Head of caudate nucleus (tissue), 42 donors: Measurements from ENCODE around the gene MYH13.

Source experiments
- DNase-seq, 42 donors: peaks; one replicate each; pipeline versions ENCODE4 v3.0.0 to v3.0.0-alpha.2; 2020 to 2021; ENCODE audit warnings: mixed read lengths in 7 of 42
- intact Hi-C: fragments of 100-400 bp; cut with DNase I; formaldehyde crosslinking; loops from one replicate; pipeline ENCODE4 v1.15.0; 2022

MYH13 gene

DNA sequence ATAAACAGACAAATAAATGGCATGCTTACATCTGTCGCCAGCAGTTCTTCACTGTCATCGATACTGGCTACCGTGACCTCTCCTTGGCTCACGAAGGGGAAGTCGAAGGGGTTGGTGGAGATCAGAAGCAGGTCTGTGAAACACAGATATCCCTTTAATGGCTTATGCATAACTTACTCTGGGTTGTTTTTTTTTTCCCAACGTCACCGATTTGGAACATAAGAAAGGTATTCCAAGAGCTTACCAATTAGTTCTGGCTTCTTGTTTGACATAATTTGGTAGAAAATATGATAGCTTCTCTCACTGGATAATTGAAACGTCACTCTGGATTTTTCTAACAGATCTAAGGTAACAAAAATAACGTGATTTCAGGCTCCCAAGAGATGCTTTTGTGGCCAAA is 18.2 kb downstream of the MYH13 start:
- DNase-seq: no peak
- intact Hi-C loops: no loop called here

DNA sequence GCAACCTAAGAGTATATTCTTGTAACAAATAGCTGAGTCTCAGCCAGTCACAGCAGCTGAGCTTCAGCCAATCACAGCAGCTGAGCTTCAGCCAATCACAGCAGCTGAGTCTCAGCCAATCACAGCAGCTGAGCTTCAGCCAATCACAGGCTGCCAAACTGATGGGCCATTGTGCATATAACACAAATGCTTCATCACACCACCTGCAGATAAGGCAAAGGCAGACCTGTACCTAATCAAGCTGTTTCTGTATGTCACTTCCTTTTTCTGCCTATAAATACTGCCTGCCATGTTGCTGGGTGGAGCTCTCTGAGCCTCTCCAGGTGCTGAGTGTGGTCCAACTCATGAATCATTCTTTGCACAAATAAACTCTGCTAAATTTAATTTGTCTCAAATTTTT is 19.9 kb downstream of the MYH13 start:
- DNase-seq: no peak

DNA sequence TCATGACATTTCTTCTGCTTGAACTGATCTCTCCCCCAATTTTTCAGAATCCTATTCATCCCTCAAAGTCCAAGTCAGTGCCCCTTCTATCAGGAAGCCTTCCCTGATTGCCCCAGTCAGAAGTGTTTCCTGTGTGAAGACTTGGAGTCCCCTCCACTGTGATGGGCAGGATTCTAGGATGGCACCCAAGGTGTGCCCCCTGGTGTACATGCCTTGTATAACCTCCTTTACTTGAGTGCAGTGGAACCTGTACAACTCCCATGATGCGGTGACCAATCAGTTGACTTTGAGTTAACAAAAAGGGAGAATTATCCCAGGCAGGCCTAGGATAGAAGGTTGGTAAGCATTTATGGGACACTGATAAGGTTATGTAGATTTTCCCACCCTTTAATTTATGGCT is 23.4 kb downstream of the MYH13 start:
- intact Hi-C loops: no loop called here
- no peak for DNase-seq

More for the DNA sequence above, 19.9 kb downstream of the MYH13 start:
- intact Hi-C loops: no loop called here

- DNase-seq: no peak
- intact Hi-C loops: no loop called here
These were observed 28.0 kb downstream of the MYH13 start for GRCh38 chr17:10344816-10345215.

GRCh38 chr17:10339051-10339450 is 33.8 kb downstream of the MYH13 start:
- intact Hi-C loops: no loop called here
- DNase-seq: no peak

GRCh38 chr17:10337976-10338375 is 34.8 kb downstream of the MYH13 start:
- DNase-seq: no peak
- intact Hi-C loops: no loop called here

GRCh38 chr17:10337136-10337535 is 35.7 kb downstream of the MYH13 start:
- intact Hi-C loops: no loop called here
- DNase-seq: no peak

DNA sequence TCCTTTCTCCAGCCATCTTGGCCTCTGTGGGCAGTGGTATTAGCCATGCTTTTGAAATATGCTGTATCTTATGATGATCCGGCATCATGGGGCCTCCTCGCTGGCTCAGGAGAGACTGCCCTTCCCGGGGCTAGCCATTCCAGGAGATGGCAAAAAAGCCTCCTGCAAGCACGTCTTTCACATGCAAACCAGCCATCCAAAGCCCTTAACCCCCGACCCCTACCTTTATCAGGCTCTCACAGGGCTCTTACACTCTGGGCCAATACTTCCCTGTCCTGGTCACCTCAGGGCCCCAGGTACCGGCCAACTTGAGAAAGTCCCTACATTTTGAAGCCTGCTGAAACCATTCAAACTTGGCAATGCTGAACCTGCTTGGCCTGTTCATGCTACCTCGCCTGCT is 36.4 kb downstream of the MYH13 start:
- no peak for DNase-seq
- intact Hi-C loops: no loop called here

DNA sequence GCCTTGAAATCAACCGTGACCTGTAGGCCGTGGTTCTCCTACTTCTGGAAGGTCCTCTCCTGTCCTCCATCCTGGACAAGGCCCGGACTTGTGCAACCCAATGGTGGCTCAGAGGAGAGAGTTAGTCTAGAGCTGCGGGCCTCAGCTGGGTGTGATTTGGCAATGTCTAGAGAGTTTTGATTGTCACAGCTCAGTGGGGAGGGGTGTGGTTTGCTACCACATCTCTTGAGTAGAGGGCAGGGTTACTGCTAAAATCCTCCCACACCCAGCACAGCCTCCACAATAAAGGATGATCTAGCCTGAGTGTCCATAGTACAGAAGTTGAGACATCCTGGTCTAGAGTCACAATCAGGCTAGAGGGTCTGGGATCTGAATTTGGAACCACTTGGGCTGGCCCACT is 40.3 kb downstream of the MYH13 start:
- no peak for DNase-seq
- intact Hi-C loops: no loop called here

- DNase-seq: peak in 13 of 42 donors; percentile 6 to 62 (median 22)
- intact Hi-C loops: loop anchor here (5.0 kb wide), 1 partner anchor 288 kb away; no protein-coding TSS in a partner anchor
These were observed 43.6 kb downstream of the MYH13 start for GRCh38 chr17:10328971-10329923.

GRCh38 chr17:10328206-10328605 is 44.6 kb downstream of the MYH13 start:
- DNase-seq: no peak
- intact Hi-C loops: loop anchor here (5.0 kb wide), 1 partner anchor 289 kb away; no protein-coding TSS in a partner anchor

- peak; percentile 48 to 92 (median 81) for DNase-seq
- intact Hi-C loops: loop anchor here (5.0 kb wide), 1 partner anchor 290 kb away; no protein-coding TSS in a partner anchor
These were observed 45.2 kb downstream of the MYH13 start for GRCh38 chr17:10327640-10328039.

GRCh38 chr17:10325031-10325695 is 47.6 kb downstream of the MYH13 start:
- intact Hi-C loops: loop anchor here (5.0 kb wide), 1 partner anchor 292 kb away; no protein-coding TSS in a partner anchor
- no peak for DNase-seq

DNA sequence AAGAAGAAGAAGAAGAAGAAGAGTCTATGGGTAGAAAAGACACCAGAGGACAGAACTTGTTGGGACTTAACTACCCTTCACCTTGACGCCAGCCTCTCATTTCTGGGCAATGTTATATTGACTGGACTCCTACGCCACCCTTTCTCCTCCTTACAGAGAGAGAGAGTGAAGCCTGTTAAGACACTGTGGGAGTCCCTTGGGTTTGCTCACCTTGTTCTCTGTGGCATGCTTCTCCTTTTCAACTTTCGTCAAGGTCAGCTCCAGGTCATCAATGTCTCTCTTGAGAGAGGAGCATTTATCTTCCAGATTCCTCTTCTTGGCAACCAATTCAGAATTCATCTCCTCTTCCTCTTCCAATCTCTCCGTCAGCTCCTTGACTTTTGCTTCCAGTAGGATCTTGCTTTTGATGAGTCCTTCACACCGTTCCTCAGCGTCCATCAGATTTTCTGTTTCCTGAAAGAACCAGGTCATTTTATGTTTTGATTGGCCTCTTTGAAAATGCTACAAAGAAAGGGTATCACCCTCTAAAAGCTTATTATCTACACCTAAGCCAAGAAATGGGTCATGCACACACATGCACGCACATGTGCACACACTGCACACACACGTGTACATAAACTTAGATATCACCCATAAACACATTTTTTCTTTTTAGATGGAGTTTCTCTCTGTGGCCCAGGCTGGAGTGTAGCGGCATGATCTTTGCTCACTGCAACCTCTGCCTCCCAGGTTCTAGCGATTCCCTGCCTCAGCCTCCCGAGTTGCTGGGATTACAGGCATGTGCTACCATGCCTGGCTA is 48.8 kb downstream of the MYH13 start:
- intact Hi-C loops: no loop called here
- no peak for DNase-seq

DNA sequence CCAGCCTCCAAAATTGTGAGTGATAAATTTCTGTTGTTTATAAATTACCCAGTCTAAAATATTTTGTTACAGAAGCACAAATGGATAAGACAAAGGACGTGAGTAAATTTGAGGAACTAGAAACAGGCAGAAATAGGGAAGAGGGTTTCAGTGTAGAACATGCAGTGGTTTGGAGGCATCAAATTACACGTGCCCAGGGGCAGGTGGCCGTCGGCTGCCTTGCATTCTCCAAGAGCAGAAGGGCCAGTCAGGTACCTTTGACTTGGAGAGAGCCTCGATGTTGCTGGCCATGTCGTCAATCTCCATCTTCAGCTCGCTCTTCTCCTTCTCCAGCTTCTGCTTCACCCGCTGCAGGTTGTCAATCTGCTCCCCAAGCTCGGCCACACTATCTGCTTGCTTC is 54.3 kb downstream of the MYH13 start:
- no peak for DNase-seq
- intact Hi-C loops: no loop called here

DNA sequence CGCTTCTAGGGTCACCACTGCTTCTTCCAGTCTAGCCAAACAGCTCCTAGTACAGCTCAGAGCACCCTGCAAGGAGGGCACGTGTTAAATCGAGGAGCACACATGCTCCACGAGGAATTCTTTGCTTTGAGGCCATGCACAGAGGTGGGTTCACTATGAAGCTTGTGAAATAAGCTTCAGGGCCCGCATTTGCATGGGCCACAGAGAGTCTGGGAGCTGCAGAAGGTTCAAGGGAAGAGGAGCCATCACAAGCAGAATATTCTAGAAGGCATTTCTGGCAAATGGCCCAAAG is 55.3 kb downstream of the MYH13 start:
- DNase-seq: no peak
- intact Hi-C loops: no loop called here

DNA sequence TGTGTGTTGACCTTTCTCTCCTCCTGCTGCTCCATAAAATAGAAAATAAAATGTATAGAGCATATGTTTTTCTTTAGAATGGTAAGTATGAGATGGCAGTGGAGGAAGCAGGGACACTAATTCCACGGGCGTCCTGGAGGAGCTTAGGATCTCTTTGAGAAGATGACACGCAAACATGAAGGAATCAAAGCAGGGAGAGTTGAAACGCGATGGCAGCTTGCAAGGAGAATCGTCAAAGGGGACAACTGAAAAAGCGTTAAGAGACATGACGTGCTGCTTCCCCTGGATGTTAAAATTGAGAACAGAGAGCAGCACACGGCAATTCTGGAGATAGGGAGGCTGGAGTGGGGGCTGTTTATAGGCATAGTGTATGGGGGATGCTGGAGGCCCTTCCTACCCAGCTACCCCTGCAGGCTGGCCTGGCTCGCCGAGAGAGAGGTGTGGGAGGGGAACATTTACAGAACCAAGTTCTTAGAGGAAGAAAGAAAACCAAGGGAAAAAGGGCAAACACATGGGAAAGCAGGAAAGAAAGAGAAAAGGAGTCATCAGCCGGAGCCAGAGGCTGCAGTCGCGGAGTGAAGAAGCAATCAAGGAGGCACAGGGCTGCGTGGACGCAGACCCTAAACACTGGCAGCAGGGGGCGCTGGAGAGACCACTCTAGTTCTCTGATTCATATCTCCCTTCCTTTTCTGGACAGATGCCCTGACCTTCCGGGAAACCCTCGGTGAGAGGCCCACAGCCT is 55.8 kb downstream of the MYH13 start:
- DNase-seq: peak in 39 of 42 donors; percentile 31 to 86 (median 65)
- intact Hi-C loops: no loop called here

DNA sequence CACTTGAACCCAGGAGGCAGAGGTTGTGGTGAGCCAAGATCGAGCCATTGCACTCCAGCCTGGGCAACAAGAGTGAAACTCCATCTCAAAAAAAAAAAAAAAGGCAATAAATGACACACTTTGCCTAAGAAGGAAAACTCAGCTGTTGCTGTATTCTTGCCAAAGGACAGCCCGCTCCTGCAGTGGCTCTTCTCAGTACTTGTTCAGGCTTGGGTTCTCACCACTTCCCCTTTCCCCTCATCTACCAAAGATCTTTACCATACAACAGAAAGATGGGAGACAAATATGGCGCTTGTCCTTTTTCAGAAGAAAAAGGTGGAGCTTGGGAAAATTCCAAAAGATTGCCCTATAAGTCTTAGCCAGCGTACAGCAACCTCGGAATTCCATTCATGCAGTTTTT is 58.5 kb downstream of the MYH13 start:
- intact Hi-C loops: no loop called here

More for the DNA sequence above, 58.5 kb downstream of the MYH13 start:
- no peak for DNase-seq
